ENCODE measurements around the gene PI4KA.
A peak's percentile ranks its signal among the peaks of the same experiment; 100 is the strongest.
"Not testable (repeated sequence)": the region's sequence is repeated elsewhere in the genome, so short reads cannot be mapped to it uniquely, and the experiment has no call there.

The PI4KA gene

DNA sequence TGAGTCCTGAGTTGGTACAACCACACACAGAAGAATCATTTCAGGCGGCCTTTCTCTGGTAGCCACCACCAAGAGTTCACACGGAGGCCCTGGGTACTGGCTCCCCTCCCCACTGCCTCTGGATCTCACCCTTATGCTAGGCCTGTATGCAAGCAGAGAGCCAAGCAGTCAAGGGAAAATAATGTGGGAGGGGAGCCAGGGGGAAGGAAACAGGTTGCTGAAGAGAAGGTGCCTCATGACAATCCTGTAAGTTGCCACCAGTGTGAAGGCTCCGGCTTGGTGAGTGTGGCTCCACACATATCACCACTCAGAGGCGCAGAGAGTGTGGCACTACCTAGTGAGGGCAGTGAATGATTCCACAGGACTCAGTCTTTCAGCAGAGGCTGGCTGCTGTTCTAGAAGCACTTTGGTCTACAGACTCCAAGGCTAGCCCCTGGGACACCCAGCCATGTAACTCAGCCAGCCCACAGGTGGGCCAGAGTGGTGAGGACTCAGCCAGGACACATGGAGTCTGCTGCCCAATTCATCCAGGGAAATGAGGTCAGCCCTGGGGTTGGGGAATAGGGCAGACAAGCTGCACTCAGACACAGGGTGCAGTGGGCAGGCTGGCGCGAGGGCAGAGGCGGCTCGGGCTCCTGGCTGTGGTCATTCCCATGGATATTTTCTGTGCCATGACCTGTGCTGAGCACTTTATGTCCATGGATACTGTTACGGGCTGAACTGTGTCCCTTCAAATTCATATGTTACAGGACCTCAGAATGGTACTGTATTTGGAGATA lies 133.7 kb downstream of the PI4KA start:
- DNase-seq (ENCODE audit: low read depth in 3 of 3), result no peak

DNA sequence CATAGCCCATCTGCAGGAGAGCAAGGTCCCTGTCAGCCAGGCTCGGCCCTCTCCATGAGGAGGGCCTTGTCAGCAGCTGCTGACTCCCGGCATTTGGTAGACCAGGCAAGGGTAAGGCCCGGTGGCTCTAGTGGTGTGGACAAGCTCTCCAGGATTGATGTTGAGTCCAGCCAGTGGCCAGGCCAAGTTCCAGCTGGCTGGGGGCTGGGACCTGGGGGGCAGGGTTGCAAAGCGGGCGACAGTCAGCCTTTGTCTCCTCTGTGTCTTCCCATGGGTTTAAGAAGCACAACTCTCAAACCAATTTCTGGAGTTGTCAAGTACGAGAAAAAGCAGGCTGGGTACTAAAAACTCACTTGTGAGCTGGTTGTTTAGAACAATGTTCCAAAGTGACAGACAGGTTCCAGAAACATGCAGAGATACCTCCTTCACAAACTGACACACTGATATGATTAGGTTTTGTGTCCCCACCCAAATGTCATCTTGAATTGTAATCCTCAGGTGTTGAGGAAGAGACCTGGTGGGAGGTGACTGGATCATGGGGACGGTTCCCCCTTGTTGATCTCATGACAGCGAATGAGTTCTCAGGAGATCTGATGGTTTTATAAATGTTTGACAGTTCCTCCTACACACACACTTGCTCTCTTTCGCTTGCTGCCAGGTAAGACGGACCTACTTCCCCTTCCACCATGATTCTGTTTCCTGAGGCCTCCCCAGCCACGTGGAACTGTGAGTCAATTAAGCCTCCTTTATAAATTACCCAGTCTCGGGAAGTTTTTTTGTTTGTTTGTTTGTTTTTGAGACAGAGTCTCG lies 137.0 kb downstream of the PI4KA start:
- DNase-seq (ENCODE audit: low read depth in 3 of 3), result no peak

DNA sequence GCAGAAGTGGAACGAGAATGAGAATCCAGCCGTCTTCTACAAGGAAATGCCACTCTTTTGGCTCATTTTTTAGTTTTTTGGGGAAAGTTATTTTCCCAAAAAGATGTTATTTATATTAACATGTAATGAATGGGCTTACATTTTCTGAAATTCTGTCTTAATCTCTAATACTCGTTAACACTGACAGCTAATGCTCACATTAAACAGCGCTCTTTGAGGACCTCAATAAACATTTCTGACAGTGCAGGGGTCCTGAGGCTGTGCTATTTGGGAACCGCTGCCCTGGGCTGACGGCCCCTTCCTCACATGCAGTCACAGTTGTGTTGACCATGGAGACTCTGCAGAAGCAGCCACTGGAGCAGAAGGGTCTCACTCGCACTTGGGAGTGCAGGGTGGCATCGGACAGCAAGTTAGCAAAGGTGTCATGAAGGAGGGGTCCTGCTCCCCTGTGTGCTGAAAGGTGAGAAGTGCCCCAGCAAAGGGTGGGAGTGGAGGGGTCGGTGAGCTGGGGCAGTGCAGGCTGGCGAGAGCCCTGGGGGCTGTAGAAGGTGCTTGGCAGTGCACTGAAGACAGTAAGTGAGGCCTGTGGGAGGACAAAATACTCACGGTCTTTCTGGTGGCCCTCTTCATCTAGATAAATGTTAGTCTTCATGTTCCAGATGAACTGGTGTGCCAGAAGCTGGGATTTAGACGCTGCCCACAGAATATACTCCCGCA lies 137.8 kb downstream of the PI4KA start:
- no peak for DNase-seq (ENCODE audit: low read depth in 3 of 3)

- not testable (repeated sequence) for DNase-seq (ENCODE audit: low read depth in 3 of 3)
These were observed 139.9 kb downstream of the PI4KA start for GRCh38 chr22:20718727-20719126.

DNA sequence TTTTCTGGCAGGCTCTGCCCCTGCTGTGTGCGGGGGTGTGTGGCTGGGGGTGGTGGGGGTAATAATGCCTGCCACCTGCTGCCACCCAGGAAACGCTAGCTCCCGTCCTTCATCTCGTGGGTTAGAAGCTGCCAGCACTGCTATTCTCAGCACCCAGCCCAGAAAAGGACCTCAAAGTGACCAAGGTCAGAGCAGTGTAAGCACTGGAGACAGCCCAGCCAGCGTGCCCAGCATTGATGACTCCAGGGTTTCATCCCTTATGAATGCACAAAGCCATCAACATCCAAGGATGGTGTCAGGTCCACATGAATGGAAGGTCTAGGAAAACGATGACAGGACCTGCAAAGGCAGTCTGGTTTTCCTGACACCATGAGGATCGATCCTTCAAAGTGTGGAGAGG lies 140.6 kb downstream of the PI4KA start:
- not testable (repeated sequence) for DNase-seq (ENCODE audit: low read depth in 3 of 3)

DNA sequence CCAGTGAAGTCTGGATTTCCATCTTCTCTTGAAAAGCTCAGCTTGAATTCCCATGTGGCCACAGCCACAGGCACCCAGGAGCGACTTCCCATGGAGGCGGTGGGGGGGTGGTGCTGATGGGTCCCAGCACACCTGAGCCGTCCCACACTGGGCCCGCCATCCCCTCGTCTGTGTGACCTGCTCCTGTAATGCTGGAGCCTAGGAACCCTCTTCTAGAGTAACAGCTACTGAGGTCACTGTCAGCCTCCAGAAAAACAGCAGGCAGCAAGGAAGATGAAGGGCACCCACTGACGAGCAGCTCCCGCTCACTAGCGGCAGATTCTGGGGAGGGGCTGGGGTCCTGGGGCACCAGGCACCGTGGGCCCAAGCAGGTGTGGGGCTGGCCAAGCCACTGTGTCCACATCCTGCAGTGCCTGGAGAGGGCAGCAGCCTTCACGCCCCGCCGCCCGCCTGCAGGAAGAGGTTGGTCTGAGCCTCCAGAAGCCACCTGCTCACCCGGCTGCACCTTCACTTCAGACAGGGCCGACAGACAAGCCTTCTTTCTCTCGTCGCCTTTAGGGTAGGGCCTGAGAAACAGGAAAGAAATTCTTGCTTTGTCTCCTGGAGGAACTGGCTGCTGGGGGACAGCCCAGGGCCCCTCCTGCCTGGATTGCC lies 141.3 kb downstream of the PI4KA start:
- not testable (repeated sequence) for DNase-seq (ENCODE audit: low read depth in 3 of 3)

DNA sequence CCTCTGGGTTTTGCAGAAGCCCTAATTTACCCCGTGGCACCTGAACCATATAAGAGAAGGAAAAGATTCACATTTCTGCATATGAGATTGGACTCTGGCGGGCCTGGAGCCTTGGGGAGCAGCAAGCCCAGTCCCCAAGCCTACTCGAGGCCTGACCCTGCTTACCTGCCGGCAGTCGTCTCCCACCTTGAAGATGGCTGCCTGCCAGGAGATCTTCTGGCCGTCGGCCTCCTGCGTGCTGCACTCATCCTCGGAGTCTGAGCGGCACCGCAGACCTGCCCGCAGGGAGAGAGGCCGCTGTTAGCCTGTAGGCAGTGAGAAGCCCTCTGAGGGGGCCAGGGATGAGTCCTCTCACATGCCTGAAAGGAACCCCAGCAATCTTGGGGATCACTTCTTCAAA lies 145.5 kb downstream of the PI4KA start:
- DNase-seq (ENCODE audit: low read depth in 3 of 3), result not testable (repeated sequence)

GRCh38 chr22:20709966-20710365 lies 148.6 kb downstream of the PI4KA start:
- DNase-seq (ENCODE audit: low read depth in 3 of 3), result not testable (repeated sequence)

- DNase-seq (ENCODE audit: low read depth in 3 of 3), result not testable (repeated sequence)
These were observed 151.0 kb downstream of the PI4KA start for GRCh38 chr22:20707549-20708118.

GRCh38 chr22:20703816-20704609 lies 154.6 kb downstream of the PI4KA start:
- not testable (repeated sequence) for DNase-seq (ENCODE audit: low read depth in 3 of 3)

DNA sequence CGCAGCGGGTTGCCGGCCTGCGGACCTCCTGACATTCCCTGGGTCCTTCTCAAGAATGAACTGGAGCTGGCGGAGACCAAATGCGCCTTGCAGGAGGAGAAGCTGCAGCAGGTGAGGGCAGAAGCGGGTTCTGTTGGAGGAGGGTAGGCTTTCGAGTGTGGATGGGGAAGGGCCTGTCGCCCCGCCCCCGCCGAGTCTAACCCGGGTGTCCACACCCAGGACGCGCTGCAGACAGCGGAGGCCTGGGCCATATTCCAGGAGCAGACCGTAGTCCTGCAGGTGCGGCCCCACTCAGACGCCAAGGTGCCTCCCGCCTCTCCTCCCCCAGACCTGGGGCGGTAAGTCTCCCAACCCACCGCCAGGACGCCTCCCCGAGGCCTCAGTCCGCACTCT lies 155.2 kb downstream of the PI4KA start:
- peak in 1 of 3 donors; percentile 24 for DNase-seq (ENCODE audit: low read depth in 3 of 3)

GRCh38 chr22:20702546-20703413 lies 155.8 kb downstream of the PI4KA start:
- DNase-seq (ENCODE audit: low read depth in 3 of 3), result peak; percentile 94 to 99 (median 98)

DNA sequence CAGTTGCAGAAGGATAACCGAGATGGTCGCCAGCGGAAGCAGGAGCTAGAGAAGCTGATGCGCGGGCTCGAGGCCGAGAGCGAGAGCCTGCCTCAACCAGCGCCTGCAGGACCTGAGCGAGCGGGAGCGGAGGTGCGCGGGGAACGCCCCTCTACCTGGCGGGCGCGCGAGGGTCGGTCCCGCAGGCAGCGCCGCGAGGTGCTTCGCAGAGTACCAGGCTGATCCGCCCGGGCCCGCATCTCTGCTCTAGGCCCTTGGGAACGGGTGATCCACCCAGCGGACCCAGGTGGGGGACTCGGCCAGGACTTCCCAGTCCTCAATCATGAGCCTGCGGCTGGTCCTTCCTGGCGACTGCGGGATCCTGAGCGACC lies 156.5 kb downstream of the PI4KA start:
- DNase-seq (ENCODE audit: low read depth in 3 of 3), result not testable (repeated sequence)

- DNase-seq (ENCODE audit: low read depth in 3 of 3), result not testable (repeated sequence)
These were observed 156.9 kb downstream of the PI4KA start for GRCh38 chr22:20701680-20702136.

DNA sequence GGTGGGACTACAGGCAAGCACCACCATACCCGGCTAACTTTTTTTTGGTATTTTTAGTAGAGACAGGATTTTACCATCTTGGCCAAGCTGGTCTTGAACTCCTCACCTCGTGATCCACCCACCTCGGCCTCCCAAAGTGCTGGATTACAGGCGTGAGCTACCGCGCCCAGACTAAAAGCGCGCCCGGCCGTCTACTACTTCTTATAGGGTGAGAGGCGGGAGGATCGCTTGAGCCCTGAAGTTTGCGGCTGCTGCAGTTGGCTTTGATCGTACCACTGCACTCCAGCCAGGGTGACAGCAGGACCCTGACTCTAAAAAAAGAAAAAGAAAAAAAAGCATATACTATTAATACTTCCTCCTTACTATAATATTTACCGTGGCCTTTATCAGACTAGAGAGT lies 158.3 kb downstream of the PI4KA start:
- DNase-seq (ENCODE audit: low read depth in 3 of 3), result not testable (repeated sequence)

DNA sequence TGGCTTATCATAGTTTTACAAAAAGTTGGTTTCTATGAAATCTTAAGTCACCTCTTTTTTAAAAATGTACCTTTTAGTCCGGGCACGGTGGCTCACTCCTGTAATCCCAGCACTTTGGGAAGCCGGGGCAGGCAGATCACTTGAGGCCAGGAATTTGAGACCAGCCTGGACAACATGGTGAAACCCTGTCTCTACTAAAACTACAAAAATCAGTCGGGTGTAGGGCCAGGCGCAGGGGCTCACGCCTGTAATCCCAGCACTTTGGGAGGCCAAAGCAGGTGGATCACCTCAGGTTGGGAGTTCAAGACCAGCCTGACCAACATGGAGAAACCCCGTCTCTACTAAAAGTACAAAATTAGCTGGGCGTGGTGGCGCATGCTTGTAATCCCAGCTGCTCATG lies 158.8 kb downstream of the PI4KA start:
- not testable (repeated sequence) for DNase-seq (ENCODE audit: low read depth in 3 of 3)

DNA sequence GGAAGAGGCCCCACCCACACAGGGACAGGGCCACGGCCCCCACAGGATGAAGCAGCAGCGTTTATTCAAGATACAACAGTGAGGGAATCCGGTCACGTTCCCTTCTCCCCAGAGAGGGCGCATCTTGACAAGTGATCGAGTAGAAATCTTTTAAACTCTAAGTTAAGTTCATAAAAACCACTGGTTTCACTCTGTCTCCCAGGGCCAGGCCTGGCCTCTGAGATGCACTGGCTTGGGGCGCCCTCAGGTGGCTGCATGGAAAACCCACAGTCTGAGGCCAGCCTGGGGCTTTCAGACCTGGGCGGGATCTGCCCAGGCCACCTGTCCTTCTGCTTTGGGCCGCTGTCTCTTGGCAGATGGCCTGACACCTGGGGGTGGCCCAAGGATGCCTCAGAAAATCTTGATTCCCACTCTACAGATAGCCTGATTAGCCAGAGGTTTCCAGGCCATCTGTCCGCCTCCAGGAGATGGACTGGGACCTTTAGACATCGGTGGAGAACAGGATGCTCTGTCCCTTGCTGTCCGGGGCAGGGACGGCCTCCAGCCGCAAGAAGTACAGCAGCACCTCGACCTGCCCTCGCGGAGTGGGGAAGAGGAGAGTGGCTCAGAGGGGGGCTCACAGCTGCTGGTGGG lies 161.0 kb downstream of the PI4KA start:
- DNase-seq (ENCODE audit: low read depth in 3 of 3), result peak in 2 of 3 donors; percentile 59 to 62

- not testable (repeated sequence) for DNase-seq (ENCODE audit: low read depth in 3 of 3)
These were observed 162.6 kb downstream of the PI4KA start for GRCh38 chr22:20696056-20696455.

GRCh38 chr22:20695205-20695604 lies 163.4 kb downstream of the PI4KA start:
- not testable (repeated sequence) for DNase-seq (ENCODE audit: low read depth in 3 of 3)
